HAP-1 (cell line): ENCODE data around the gene GSTM4.

Experiments
- DNase-seq, 2 experiments: peaks; one replicate each; pipeline ENCODE4 v3.0.0-alpha.2; 2016 to 2020; ENCODE audit warnings: low spot score in 2 of 2
- H3K27me3 ChIP-seq: fragments of 250-450 bp; sonication (Bioruptor Pico); 2 replicates; pipeline ENCODE4 v1.5.1; 2020; ENCODE audit warnings: low read depth, mild to moderate bottlenecking, moderate library complexity
- H3K36me3 ChIP-seq: fragments of 250-450 bp; sonication (Bioruptor Pico); replicated peaks from 2 replicates; pipeline ENCODE4 v1.5.1; 2020; ENCODE audit warnings: mild to moderate bottlenecking
- H3K4me1 ChIP-seq: fragments of 250-450 bp; sonication (Bioruptor Pico); 2 replicates; pipeline ENCODE4 v1.5.1; 2020; ENCODE audit warnings: mild to moderate bottlenecking
- H3K4me3 ChIP-seq: fragments of 250-450 bp; sonication (Bioruptor Pico); 2 replicates; pipeline ENCODE4 v1.5.1; 2020; ENCODE audit warnings: mild to moderate bottlenecking, moderate library complexity
- H3K9me3 ChIP-seq: fragments of 250-450 bp; sonication (Bioruptor Pico); 2 replicates; pipeline ENCODE4 v1.5.1; 2020; ENCODE audit warnings: mild to moderate bottlenecking, moderate library complexity
- in situ Hi-C: fragments of 300-500 bp; cut with MboI; formaldehyde crosslinking; loops from 3 replicates; pipeline ENCODE4 v1.14.3; 2020; ENCODE audit warnings: low sequenced_read_pairs, inconsistent platforms, mixed read lengths

Gene GSTM4

DNA sequence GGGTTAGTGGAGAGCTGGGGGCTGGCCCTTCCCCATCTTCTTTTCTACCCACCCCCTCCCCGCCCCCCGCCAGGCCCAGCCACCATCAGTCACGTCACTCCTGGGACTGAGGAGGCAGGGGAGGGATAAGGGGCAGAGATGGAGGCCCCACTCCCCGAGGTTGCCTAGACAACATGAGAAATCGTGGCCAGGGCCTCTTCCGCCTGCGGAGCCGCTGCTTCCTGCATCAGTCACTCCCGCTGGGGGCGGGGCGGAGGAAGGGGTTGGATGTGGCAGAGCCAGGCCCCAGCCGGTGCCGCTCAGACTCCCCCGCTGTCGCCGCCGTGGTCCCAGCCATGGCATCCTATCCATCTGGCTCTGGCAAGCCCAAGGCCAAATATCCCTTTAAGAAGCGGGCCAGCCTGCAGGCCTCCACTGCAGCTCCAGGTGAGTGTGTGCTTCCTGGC lies 35.0 kb upstream of the GSTM4 start:
- peak overlapping the region; percentile 58 for H3K4me3 ChIP-seq
- no peaks in the 10 kb centered on the region; the same call in 1 of the 2 replicates for H3K36me3 ChIP-seq
- no peaks in the 10 kb centered on the region for H3K27me3 ChIP-seq
- H3K9me3 ChIP-seq = no peaks in the 10 kb centered on the region
- peaks cover 10% of the 10 kb centered on the region for H3K4me1 ChIP-seq
- peak; percentile 81 to 97 for DNase-seq
- in situ Hi-C loops = no loop called here

DNA sequence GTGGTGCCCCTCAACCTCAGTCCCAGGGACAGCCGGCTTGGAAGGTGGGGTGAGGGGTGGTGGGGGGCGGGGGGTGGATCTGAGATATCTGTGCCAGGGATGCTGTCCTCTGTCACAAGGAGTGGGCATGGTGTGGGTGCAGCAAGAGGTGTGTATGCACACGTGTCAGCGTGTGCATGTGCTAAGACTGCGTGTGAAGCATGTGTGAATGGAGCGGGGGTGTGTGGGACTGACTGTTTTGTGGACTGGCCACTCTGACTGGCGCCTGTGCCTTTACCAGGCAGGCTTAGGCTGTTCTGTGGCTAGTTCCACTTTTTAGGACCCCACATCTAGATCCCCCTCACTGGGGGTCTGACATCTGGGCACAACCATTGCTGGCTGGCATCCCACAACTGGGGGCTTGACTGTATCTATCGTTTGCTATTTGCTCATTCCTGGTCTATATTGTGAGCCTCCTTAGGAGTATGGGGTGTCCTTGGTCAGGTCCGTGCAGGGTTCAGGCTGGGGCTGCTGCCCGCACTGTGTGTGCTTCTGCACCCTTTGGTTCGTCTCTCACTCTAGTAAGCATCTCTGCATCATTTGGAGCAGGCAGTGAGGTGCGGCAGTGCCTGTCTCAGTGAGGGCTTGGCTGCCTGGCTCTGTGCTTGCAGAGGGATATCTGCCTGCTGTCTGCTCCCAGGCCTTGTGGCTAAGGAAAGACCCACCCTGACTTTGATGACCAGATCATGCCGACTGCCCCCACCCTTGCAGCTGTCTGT lies 34.3 kb upstream of the GSTM4 start:
- Histone ChIP-seq H3K4me3 (peak overlapping the region; percentile 58), H3K4me1 (peaks cover 10% of the 10 kb centered on the region), H3K36me3 (peaks cover under 1% of the 10 kb centered on the region; the same call in 1 of the 2 replicates), H3K27me3 (no peaks in the 10 kb centered on the region), H3K9me3 (no peaks in the 10 kb centered on the region)
- in situ Hi-C loops = no loop called here
- DNase-seq = no peak

DNA sequence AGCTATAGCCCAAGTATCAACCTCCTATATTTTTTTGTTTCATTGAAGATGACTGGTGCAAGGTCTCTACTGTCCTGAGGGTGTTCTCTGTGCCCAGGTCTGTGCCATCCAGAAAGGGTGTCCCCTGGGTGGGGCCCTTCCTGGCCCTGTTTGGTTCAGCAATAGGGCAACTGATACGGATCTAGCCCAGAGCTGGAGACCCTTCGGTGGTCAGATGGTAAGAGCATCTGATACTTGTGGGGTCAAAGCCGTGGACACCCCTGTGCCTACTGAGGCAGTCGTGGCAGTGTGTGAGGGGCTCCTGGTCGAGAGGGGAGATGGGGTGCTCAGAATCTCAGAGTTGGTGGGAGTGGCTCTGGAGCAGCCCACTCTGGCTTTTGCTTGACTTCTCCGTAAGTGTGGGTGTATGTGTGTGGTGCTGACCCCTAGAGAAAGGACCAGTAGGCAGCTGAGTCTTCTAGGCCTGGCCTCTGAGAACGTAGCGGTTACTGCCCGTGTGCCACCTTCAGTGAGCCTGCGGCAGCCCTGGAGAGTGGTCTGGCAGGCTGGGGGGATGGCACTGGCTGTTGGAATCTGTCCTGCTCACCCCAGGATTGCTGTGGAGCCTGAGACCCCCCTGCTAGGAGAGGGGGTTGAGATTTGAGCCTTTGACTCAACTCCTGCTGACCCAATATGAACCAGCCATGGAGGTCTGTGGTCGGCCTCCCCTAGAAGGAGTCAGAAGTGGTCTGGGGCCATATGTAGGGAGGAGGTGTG lies 33.6 kb upstream of the GSTM4 start:
- no peaks in the 10 kb centered on the region for H3K27me3 ChIP-seq
- in situ Hi-C loops = no loop called here
- H3K4me1 ChIP-seq = peaks cover 10% of the 10 kb centered on the region
- H3K36me3 ChIP-seq = peaks cover 6% of the 10 kb centered on the region
- peak in 1 of 2 experiments; percentile 0 for DNase-seq
- no peaks in the 10 kb centered on the region for H3K9me3 ChIP-seq
- no peak overlapping the region for H3K4me3 ChIP-seq

DNA sequence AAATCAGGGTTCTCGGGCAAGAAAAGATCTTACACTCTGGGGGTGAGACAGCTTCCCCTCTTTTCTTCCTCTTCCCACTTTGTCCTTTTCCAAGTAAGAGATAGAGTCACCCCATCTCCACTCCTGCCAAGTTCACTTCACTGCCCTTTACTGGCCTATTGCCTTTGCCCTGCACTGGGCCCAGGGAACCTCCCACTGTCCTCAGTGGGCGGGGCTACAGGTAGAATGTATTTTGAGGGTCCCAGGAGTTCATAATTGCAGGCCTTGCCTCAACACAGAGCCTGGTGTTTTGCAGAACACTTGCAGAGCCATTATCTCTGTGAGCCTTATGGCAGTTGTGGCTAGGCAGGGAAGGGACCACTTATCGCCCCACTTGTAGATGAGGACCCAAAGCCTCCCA lies 33.0 kb upstream of the GSTM4 start:
- peaks cover 10% of the 10 kb centered on the region for H3K4me1 ChIP-seq
- peaks cover 10% of the 10 kb centered on the region for H3K36me3 ChIP-seq
- no peak overlapping the region for H3K4me3 ChIP-seq
- DNase-seq = no peak
- no peaks in the 10 kb centered on the region for H3K27me3 ChIP-seq
- in situ Hi-C loops = no loop called here
- H3K9me3 ChIP-seq = no peaks in the 10 kb centered on the region

DNA sequence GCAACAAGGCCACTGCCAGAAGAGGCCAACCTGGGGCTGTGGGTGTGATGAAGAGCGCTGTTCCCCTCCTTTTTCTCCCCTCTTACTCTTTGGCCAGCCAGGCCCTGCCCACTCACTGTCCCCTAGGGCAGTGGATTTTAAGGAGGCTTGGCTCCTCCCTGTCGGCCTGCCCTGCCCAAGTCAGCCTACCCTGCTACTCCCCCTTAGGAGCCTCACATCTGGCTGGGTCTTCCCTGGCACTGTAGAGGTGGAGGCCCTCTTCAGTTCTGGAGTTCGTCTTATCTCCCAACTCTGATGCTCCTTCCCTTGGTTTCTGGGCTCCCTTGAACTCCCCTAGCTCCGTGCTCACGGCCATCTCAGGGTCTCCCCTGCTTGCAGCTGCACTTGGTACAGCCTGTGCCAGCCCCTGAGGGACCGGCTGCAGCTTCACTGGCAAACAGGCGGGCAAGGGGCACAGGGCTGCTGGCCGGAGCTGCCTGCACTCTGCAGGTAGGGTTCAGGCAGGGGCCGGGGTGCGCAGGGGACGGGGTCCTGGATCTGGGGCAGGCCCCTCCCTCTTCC lies 32.2 kb upstream of the GSTM4 start:
- no peak for DNase-seq
- in situ Hi-C loops = no loop called here
- Histone ChIP-seq H3K27me3 (no peaks in the 10 kb centered on the region), H3K4me1 (peaks cover 8% of the 10 kb centered on the region), H3K4me3 (no peak overlapping the region), H3K36me3 (peaks cover 17% of the 10 kb centered on the region), H3K9me3 (no peaks in the 10 kb centered on the region)

DNA sequence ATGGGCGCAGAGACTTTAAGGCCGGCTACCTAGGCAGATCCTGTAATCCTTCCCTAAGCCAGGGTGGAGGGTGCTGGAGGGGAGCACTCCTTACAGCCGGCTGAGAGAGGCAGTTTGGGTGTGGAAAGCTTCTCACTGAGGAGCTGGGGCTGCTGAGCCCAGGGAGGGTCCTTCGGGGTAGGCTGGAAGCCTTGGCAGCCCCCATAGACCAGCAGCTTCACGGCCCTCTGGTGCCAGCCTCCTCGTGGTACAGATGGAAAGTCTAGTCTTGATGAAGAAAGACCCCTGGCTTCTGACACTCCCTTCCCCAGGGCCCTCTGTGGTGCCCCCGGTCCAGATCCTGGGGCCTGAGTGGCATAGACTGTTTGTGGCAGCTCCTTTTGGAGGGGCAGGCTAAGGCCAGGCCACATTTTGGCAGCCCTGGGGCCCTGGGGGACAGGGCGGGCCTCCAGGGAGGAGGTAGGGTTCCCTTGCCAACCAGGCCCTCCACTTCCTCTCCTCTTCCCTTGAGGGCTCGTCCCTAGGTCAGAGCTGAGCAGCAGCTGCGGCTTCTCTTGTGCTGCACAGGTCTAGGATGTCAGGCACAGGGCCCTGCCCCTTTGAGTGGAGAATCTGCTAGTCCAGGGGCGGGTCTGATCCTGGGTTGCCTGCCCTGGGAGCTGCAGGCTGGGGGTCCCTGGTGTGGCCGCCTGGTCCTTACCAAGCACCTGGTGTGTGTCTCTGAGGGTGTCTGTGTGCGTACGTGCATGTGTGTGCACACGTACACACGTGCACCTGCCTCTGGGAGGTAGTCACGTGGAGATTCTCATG lies 31.5 kb upstream of the GSTM4 start:
- DNase-seq = no peak
- in situ Hi-C loops = loop anchor here (5.0 kb wide), 1 partner anchor 77 kb away; the partner anchor contains the start of gene GNAI3
- Histone ChIP-seq H3K9me3 (no peaks in the 10 kb centered on the region), H3K36me3 (peaks cover 23% of the 10 kb centered on the region), H3K4me1 (peaks cover under 1% of the 10 kb centered on the region), H3K27me3 (no peaks in the 10 kb centered on the region), H3K4me3 (no peak overlapping the region)

DNA sequence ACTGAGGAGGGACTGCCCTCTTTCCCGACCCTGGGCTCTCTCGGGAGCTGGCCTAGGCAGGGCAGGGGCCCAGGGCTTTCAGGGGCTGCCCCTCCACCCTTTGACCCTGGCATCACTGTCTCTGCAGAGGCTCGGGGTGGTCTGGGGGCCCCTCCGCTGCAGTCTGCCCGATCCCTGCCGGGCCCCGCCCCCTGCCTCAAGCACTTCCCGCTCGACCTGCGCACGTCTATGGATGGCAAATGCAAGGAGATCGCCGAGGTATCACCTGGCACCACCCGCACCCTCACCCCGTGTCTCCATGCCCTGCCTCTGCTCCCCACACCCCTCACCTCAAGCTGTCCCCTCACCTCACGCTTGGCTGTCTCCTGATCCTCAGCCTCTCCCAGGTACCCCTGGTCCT lies 30.7 kb upstream of the GSTM4 start:
- in situ Hi-C loops = loop anchor here (5.0 kb wide), 1 partner anchor 78 kb away; the partner anchor contains the start of gene GNAI3
- Histone ChIP-seq H3K36me3 (peaks cover 30% of the 10 kb centered on the region), H3K4me1 (no peaks in the 10 kb centered on the region), H3K4me3 (no peak overlapping the region), H3K9me3 (no peaks in the 10 kb centered on the region), H3K27me3 (no peaks in the 10 kb centered on the region)
- no peak for DNase-seq

DNA sequence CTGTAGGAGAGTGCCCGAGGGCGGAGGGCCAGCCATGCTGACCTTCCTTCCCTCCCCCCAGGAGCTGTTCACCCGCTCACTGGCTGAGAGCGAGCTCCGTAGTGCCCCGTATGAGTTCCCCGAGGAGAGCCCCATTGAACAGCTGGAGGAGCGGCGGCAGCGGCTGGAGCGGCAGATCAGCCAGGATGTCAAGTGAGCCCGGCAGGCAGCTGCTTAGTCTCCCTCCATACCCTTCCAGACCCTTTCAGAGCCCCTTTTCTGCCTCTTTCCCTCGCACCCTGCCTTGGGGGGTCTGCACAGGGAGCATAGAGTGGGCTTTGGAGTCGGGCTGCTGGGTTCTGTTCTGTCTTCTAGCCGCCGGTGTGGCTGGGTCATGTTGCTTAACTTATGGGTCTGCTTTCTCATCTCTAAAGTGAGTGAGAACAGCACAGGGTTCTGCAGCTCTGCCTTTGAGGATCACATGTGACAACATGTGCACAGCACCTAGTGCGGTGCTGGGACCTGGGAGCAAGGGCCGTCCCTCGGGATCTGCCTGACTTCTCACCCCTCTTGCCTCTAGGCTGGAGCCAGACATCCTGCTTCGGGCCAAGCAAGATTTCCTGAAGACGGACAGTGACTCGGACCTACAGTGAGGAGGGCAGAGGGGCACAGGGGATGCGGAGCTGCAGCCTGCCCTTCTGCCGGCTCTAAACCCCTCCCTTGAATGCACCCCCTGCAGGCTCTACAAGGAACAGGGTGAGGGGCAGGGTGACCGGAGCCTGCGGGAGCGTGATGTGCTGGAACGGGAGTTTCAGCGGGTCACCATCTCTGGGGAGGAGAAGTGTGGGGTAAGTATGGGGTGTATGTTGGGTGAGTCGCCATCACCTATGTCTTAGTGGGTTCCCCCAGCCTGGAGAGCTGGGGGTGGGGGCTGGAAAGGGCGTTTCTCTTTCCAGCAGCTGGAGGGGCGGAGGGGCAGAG lies 30.0 kb upstream of the GSTM4 start:
- no peaks in the 10 kb centered on the region for H3K4me1 ChIP-seq
- no peak overlapping the region for H3K4me3 ChIP-seq
- no peaks in the 10 kb centered on the region for H3K27me3 ChIP-seq
- no peaks in the 10 kb centered on the region for H3K9me3 ChIP-seq
- peak in 1 of 2 experiments; percentile 1 for DNase-seq
- H3K36me3 ChIP-seq = peaks cover 34% of the 10 kb centered on the region
- in situ Hi-C loops = loop anchor here (5.0 kb wide), 1 partner anchor 79 kb away; the partner anchor contains the start of gene GNAI3

DNA sequence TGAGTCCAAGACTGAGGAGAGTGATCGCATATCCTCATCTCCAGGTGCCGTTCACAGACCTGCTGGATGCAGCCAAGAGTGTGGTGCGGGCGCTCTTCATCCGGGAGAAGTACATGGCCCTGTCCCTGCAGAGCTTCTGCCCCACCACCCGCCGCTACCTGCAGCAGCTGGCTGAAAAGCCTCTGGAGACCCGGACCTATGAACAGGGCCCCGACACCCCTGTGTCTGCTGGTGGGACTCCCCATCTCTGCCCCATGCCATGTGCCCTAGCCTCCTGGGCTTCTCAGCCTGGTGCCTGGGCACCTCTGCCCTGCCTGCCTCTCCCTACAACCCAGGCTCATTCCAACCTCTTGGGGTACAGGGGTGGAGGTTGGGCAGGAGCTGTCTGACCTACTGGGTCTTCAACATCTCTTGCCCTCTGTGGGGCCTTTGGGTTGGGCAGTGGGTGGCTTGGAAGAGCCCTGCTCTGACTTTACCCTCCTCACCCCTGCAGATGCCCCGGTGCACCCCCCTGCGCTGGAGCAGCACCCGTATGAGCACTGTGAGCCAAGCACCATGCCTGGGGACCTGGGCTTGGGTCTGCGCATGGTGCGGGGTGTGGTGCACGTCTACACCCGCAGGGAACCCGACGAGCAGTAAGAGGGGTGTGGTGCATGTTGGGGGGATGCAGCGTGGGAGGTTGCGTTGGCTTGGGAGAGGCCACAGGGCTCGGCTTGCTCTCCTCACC lies 29.1 kb upstream of the GSTM4 start:
- peak in 1 of 2 experiments; percentile 1 for DNase-seq
- Histone ChIP-seq H3K9me3 (no peaks in the 10 kb centered on the region), H3K36me3 (peaks cover 42% of the 10 kb centered on the region), H3K4me1 (no peaks in the 10 kb centered on the region), H3K27me3 (no peaks in the 10 kb centered on the region), H3K4me3 (no peak overlapping the region)
- in situ Hi-C loops = loop anchor here (5.0 kb wide), 1 partner anchor 80 kb away; the partner anchor contains the start of gene GNAI3

DNA sequence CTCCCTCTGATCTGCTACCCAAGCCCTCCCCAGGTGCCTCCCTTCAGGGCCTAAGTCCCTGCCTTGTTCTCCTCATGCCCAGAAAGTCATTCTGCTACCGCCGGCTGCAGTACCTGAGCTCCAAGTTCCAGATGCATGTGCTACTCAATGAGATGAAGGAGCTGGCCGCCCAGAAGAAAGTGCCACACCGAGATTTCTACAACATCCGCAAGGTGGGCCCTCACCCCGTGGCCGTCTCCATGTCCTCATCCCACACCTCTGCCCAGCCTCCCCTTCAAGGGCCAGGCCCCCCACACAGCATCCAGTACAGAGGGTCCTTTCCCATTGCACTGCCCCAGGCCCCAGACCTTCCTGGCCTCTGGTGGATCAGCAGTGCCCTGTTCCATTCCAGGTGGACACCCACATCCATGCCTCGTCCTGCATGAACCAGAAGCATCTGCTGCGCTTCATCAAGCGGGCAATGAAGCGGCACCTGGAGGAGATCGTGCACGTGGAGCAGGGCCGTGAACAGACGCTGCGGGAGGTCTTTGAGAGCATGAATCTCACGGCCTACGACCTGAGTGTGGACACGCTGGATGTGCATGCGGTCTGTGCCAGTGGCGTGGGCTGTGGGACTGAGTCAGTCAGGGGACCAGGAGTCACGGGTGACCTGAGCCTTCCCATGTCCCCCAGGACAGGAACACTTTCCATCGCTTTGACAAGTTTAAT lies 28.1 kb upstream of the GSTM4 start:
- DNase-seq = peak in 1 of 2 experiments; percentile 1
- in situ Hi-C loops = loop anchor here (5.0 kb wide), 1 partner anchor 81 kb away; the partner anchor contains the start of gene GNAI3
- Histone ChIP-seq H3K4me3 (no peak overlapping the region), H3K27me3 (no peaks in the 10 kb centered on the region), H3K9me3 (no peaks in the 10 kb centered on the region), H3K36me3 (peaks cover 42% of the 10 kb centered on the region), H3K4me1 (no peaks in the 10 kb centered on the region)

DNA sequence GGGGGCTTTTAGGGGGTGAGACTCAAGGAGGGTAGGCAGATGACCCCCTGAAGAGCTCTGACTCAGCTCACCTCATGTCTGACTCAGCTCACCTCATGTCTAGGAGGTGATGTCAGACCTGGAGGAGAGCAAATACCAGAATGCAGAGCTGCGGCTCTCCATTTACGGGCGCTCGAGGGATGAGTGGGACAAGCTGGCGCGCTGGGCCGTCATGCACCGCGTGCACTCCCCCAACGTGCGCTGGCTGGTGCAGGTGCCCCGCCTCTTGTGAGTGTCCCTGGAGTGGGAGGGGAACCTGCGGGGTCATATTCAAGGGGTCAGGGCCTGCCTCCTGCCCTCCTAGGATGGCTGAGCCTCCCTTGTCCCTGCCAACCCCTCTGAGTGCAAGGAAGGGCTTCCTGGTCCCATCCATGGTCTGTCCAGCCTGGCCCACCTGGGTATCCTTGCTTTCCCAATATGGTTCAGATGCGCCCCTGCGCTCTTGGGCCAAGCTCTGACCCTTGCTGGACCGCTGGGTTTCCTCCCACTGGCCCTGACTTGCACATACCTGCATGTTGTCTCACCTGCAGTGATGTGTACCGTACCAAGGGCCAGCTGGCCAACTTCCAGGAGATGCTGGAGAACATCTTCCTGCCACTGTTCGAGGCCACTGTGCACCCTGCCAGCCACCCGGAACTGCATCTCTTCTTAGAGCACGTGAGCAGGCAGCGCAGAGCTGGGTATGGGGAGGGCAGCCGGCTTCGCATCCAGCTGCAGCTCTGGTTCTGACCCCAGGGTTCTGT lies 27.2 kb upstream of the GSTM4 start:
- Histone ChIP-seq H3K9me3 (no peaks in the 10 kb centered on the region), H3K4me1 (no peaks in the 10 kb centered on the region), H3K36me3 (peaks cover 42% of the 10 kb centered on the region), H3K4me3 (no peak overlapping the region), H3K27me3 (no peaks in the 10 kb centered on the region)
- in situ Hi-C loops = loop anchor here (5.0 kb wide), 1 partner anchor 81 kb away; the partner anchor contains the start of gene GNAI3
- peak in 1 of 2 experiments; percentile 1 for DNase-seq
